HAP-1 (cell line): ENCODE results near the gene TMEFF1.

Experiments
- DNase-seq, 2 experiments: peaks; one replicate each; pipeline ENCODE4 v3.0.0-alpha.2; 2016 to 2020; ENCODE audit warnings: low spot score in 2 of 2
- H3K27me3 ChIP-seq: fragments of 250-450 bp; sonication (Bioruptor Pico); 2 replicates; pipeline ENCODE4 v1.5.1; 2020; ENCODE audit warnings: low read depth, mild to moderate bottlenecking, moderate library complexity
- H3K36me3 ChIP-seq: fragments of 250-450 bp; sonication (Bioruptor Pico); replicated peaks from 2 replicates; pipeline ENCODE4 v1.5.1; 2020; ENCODE audit warnings: mild to moderate bottlenecking
- H3K4me1 ChIP-seq: fragments of 250-450 bp; sonication (Bioruptor Pico); 2 replicates; pipeline ENCODE4 v1.5.1; 2020; ENCODE audit warnings: mild to moderate bottlenecking
- H3K4me3 ChIP-seq: fragments of 250-450 bp; sonication (Bioruptor Pico); 2 replicates; pipeline ENCODE4 v1.5.1; 2020; ENCODE audit warnings: mild to moderate bottlenecking, moderate library complexity
- H3K9me3 ChIP-seq: fragments of 250-450 bp; sonication (Bioruptor Pico); 2 replicates; pipeline ENCODE4 v1.5.1; 2020; ENCODE audit warnings: mild to moderate bottlenecking, moderate library complexity
- in situ Hi-C: fragments of 300-500 bp; cut with MboI; formaldehyde crosslinking; loops from 3 replicates; pipeline ENCODE4 v1.14.3; 2020; ENCODE audit warnings: low sequenced_read_pairs, inconsistent platforms, mixed read lengths

The TMEFF1 gene

DNA sequence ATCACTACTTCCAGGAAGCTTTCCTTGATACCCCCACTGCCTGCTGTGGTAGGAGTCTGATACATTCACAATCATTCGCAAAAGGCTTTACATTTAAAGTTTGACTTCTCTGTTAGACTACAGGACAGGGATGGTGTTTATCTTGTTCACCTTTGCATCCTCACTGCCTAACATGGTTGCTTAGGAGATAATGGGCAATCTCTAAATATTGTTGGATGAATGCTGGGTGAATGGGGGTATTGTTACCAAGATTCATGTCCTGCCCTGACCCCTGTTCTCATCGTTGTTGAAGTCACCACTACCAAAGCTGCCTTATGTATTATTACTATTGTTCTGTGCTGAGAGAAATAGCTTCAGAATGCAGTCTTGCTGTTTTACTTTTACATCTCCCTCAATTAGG lies 7.7 kb upstream of the TMEFF1 start:
- H3K36me3 ChIP-seq: no peaks in the 10 kb centered on the region
- H3K27me3 ChIP-seq: no peaks in the 10 kb centered on the region
- in situ Hi-C loops: no loop called here
- peaks cover 7% of the 10 kb centered on the region for H3K4me1 ChIP-seq
- H3K9me3 ChIP-seq: no peaks in the 10 kb centered on the region
- no peak overlapping the region for H3K4me3 ChIP-seq
- no peak for DNase-seq

GRCh38 chr9:100465761-100466160 lies 7.2 kb upstream of the TMEFF1 start:
- no peaks in the 10 kb centered on the region for H3K9me3 ChIP-seq
- no peak for DNase-seq
- H3K4me1 ChIP-seq: peaks cover 7% of the 10 kb centered on the region
- H3K27me3 ChIP-seq: no peaks in the 10 kb centered on the region
- no peak overlapping the region for H3K4me3 ChIP-seq
- in situ Hi-C loops: no loop called here
- no peaks in the 10 kb centered on the region for H3K36me3 ChIP-seq

GRCh38 chr9:100466171-100466828 lies 6.6 kb upstream of the TMEFF1 start:
- DNase-seq: no peak
- H3K4me3 ChIP-seq: no peak overlapping the region
- in situ Hi-C loops: no loop called here
- no peaks in the 10 kb centered on the region for H3K9me3 ChIP-seq
- H3K36me3 ChIP-seq: no peaks in the 10 kb centered on the region
- H3K4me1 ChIP-seq: peaks cover 7% of the 10 kb centered on the region
- no peaks in the 10 kb centered on the region for H3K27me3 ChIP-seq

GRCh38 chr9:100466829-100467221 lies 6.1 kb upstream of the TMEFF1 start:
- Histone ChIP-seq H3K4me3 (no peak overlapping the region), H3K36me3 (no peaks in the 10 kb centered on the region), H3K9me3 (no peaks in the 10 kb centered on the region), H3K4me1 (peaks cover 7% of the 10 kb centered on the region), H3K27me3 (no peaks in the 10 kb centered on the region)
- no peak for DNase-seq
- in situ Hi-C loops: no loop called here

DNA sequence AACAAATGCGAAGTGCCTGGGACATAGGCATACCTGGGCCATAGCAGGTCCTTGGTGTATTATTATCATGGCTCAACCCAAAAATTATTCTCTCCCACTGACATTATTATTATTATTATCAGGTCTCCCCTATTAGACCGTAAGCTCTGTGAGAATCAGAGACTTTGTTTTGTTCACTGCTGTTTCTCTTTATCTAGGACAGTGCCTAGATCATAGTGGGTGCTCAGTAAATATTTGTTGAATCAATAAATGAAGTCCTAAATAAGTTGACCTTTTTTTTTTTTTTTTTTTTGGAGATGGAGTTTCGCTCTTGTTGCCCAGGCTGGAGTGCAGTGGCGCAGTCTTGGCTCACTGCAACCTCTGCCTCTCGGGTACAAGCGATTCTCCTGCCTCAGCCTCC lies 4.9 kb upstream of the TMEFF1 start:
- Histone ChIP-seq H3K36me3 (no peaks in the 10 kb centered on the region), H3K4me1 (peaks cover 5% of the 10 kb centered on the region), H3K27me3 (no peaks in the 10 kb centered on the region), H3K4me3 (no peak overlapping the region), H3K9me3 (no peaks in the 10 kb centered on the region)
- in situ Hi-C loops: no loop called here
- no peak for DNase-seq

GRCh38 chr9:100472268-100472667 lies 681 bp upstream of the TMEFF1 start:
- Histone ChIP-seq H3K4me3 (peak overlapping the region; percentile 23), H3K27me3 (no peaks in the 10 kb centered on the region), H3K9me3 (no peaks in the 10 kb centered on the region), H3K36me3 (no peaks in the 10 kb centered on the region), H3K4me1 (peaks cover 9% of the 10 kb centered on the region)
- DNase-seq: no peak
- in situ Hi-C loops: no loop called here

DNA sequence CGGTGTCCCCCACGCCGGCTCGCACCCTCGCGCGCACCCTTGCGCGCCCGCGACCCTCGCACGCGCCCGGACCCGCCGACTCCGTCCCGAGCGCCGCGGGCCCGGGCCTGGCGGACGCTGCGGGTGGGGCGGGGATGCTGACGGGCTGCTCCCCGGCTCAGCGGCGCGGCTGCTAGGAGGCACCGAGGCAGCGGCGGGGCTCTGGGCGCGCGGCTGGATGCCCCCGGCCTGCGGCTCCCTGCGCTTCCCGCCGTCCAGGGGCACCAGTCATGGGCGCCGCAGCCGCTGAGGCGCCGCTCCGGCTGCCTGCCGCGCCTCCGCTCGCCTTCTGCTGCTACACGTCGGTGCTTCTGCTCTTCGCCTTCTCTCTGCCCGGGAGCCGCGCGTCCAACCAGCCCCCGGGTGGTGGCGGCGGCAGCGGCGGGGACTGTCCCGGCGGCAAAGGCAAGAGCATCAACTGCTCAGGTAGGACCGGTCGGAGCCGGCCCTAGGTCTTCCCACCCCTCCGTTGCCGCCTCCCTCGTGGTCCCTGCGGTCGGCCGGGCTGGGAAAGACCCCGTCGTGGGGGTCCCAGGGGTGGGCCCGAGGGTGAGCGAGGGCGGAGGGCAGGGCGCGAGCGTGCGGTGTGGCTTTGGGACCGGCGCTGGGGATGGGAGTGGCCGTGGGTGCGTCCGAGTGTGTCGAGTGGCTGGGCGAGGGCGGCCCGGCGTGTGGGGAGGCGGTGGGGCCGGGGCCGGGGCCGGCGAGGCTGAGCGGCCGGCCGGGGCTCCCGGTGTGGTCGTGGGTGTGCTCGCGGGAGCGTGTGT lies 530 bp downstream of the TMEFF1 start:
- Histone ChIP-seq H3K9me3 (no peaks in the 10 kb centered on the region), H3K4me3 (peak overlapping the region; percentile 87), H3K27me3 (no peaks in the 10 kb centered on the region), H3K36me3 (no peaks in the 10 kb centered on the region), H3K4me1 (peaks cover 9% of the 10 kb centered on the region)
- in situ Hi-C loops: no loop called here
- DNase-seq: peak; percentile 13 to 64

- in situ Hi-C loops: no loop called here
- Histone ChIP-seq H3K4me1 (peaks cover 9% of the 10 kb centered on the region), H3K36me3 (no peaks in the 10 kb centered on the region), H3K9me3 (no peaks in the 10 kb centered on the region), H3K27me3 (no peaks in the 10 kb centered on the region), H3K4me3 (peak overlapping the region; percentile 87)
- DNase-seq: peak in 1 of 2 experiments; percentile 48
These were observed 1.4 kb downstream of the TMEFF1 start for GRCh38 chr9:100474082-100474923.

- no peak for DNase-seq
- in situ Hi-C loops: no loop called here
- no peaks in the 10 kb centered on the region for H3K9me3 ChIP-seq
- H3K4me3 ChIP-seq: peak overlapping the region; percentile 87
- peaks cover 9% of the 10 kb centered on the region for H3K4me1 ChIP-seq
- no peaks in the 10 kb centered on the region for H3K27me3 ChIP-seq
- no peaks in the 10 kb centered on the region for H3K36me3 ChIP-seq
These were observed 2.0 kb downstream of the TMEFF1 start for GRCh38 chr9:100474924-100475276.

- no peaks in the 10 kb centered on the region for H3K9me3 ChIP-seq
- in situ Hi-C loops: no loop called here
These were observed 4.3 kb downstream of the TMEFF1 start for GRCh38 chr9:100477241-100477640.

DNA sequence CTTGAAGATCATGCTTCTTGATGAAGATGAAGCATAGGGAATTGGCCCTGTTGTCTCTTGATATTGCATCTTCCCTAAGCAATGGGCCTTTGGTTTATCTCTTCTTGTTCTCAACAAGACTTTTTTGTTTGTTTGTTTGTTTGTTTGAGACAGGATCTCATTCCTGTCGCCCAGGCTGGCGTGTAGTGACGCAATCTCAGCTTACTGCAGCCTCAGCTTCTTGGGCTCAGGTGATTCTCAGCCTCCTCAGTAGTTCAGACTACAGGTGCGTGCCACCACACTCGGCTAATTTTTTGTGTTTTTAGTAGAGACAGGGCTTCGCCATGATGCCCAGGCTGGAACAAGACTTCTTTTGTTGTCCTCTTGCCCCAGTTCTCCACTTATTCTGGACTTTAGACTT lies 5.2 kb downstream of the TMEFF1 start:
- in situ Hi-C loops: no loop called here
- H3K4me3 ChIP-seq: no peak overlapping the region
- no peaks in the 10 kb centered on the region for H3K9me3 ChIP-seq
- H3K27me3 ChIP-seq: no peaks in the 10 kb centered on the region
- H3K4me1 ChIP-seq: peaks cover 5% of the 10 kb centered on the region
- no peaks in the 10 kb centered on the region for H3K36me3 ChIP-seq
- DNase-seq: no peak

More at GRCh38 chr9:100477241-100477640, 4.3 kb downstream of the TMEFF1 start:
- H3K4me1 ChIP-seq: peaks cover 9% of the 10 kb centered on the region
- H3K36me3 ChIP-seq: no peaks in the 10 kb centered on the region
- no peaks in the 10 kb centered on the region for H3K27me3 ChIP-seq
- DNase-seq: no peak
- no peak overlapping the region for H3K4me3 ChIP-seq

- no peaks in the 10 kb centered on the region for H3K27me3 ChIP-seq
- in situ Hi-C loops: no loop called here
- no peaks in the 10 kb centered on the region for H3K36me3 ChIP-seq
- no peaks in the 10 kb centered on the region for H3K9me3 ChIP-seq
- no peak for DNase-seq
- peaks cover 5% of the 10 kb centered on the region for H3K4me1 ChIP-seq
- no peak overlapping the region for H3K4me3 ChIP-seq
These were observed 6.9 kb downstream of the TMEFF1 start for GRCh38 chr9:100479820-100480219.

DNA sequence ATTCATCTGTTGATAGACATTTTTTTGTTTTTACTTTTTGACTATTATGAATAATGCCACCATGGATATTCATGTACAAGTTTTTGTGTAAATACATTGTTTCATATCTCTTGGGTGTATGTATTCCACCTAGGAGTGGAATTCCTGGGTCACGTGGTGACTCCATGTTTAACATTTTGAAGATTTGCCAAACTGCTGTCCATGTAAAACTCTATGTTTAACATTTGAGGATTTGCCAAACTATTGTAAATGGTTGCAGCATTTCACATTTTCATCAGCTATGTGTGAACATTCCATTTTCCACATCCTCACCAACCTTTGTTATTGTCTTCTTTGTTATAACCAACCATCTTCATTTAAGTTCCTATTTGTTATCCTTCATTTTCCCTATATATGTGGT lies 12.2 kb downstream of the TMEFF1 start:
- H3K4me3 ChIP-seq: no peak overlapping the region
- H3K9me3 ChIP-seq: no peaks in the 10 kb centered on the region
- DNase-seq: no peak
- H3K4me1 ChIP-seq: no peaks in the 10 kb centered on the region
- in situ Hi-C loops: no loop called here
- no peaks in the 10 kb centered on the region for H3K36me3 ChIP-seq
- H3K27me3 ChIP-seq: no peaks in the 10 kb centered on the region
